H9 (cell line): ENCODE measurements around the gene DLG2. TPM values are rescaled to one million over a fixed set of nuclear protein-coding genes. Genes with fewer than 3 reads are reported as not detected.

ENCODE experiments used
- DNase-seq: peaks from one replicate; pipeline ENCODE4 v3.0.0-alpha.2; 2017
- H2AFZ ChIP-seq: one replicate; pipeline ENCODE4 v1.6.1; 2013; ENCODE audit warnings: mild to moderate bottlenecking, low read length, control low read depth, moderate library complexity
- H2AK5ac ChIP-seq: 2 replicates; pipeline ENCODE4 v1.6.1; 2013; ENCODE audit warnings: low read length, control low read depth, mixed read lengths; ENCODE audit not compliant: insufficient read length
- H2BK120ac ChIP-seq: one replicate; pipeline ENCODE4 v1.6.1; 2013; ENCODE audit warnings: low read depth, mild to moderate bottlenecking, low read length, control low read depth, inconsistent platforms; ENCODE audit not compliant: poor library complexity, severe bottlenecking
- H2BK12ac ChIP-seq: 2 replicates; pipeline ENCODE4 v1.6.1; 2013; ENCODE audit warnings: low read length, control low read depth, mixed read lengths, low read depth; ENCODE audit not compliant: insufficient read length
- H2BK15ac ChIP-seq: 2 replicates; pipeline ENCODE4 v1.6.1; 2013; ENCODE audit warnings: low read depth, low read length, control low read depth
- H2BK20ac ChIP-seq: one replicate; pipeline ENCODE4 v1.6.1; 2013; ENCODE audit warnings: low read depth, mild to moderate bottlenecking, low read length, control low read depth, inconsistent platforms; ENCODE audit not compliant: poor library complexity, severe bottlenecking
- H2BK5ac ChIP-seq: 2 replicates; pipeline ENCODE4 v1.6.1; 2013; ENCODE audit warnings: low read length, control low read depth, mixed read lengths; ENCODE audit not compliant: insufficient read length
- H3K14ac ChIP-seq: 2 replicates; pipeline ENCODE4 v1.6.1; 2013; ENCODE audit warnings: low read length, control low read depth; ENCODE audit not compliant: insufficient read depth
- H3K18ac ChIP-seq: 2 replicates; pipeline ENCODE4 v1.6.1; 2013; ENCODE audit warnings: low read depth, mild to moderate bottlenecking, mixed read lengths, low read length, control low read depth; ENCODE audit not compliant: insufficient read length
- H3K23ac ChIP-seq: 2 replicates; pipeline ENCODE4 v1.6.1; 2013; ENCODE audit warnings: low read length, control low read depth, mixed read lengths, low read depth; ENCODE audit not compliant: insufficient read length
- H3K23me2 ChIP-seq: 2 replicates; pipeline ENCODE4 v1.6.1; 2013; ENCODE audit warnings: low read depth, mild to moderate bottlenecking, mixed read lengths, low read length, control low read depth; ENCODE audit not compliant: insufficient read length, poor library complexity, severe bottlenecking
- H3K27ac ChIP-seq: 2 replicates; pipeline ENCODE4 v1.5.1; 2013; ENCODE audit warnings: low read length, control low read depth, mixed read lengths, low read depth; ENCODE audit not compliant: insufficient read length
- H3K27me3 ChIP-seq: 2 replicates; pipeline ENCODE4 v1.6.1; 2013; ENCODE audit warnings: low read length, control low read depth, inconsistent platforms; ENCODE audit not compliant: insufficient read depth
- H3K4ac ChIP-seq: 2 replicates; pipeline ENCODE4 v1.6.1; 2013; ENCODE audit warnings: low read depth, mild to moderate bottlenecking, control low read depth, inconsistent platforms, low read length, moderate library complexity
- H3K4me1 ChIP-seq: 2 replicates; pipeline ENCODE4 v1.6.1; 2013; ENCODE audit warnings: low read length, control low read depth, inconsistent platforms; ENCODE audit not compliant: insufficient read depth
- H3K4me2 ChIP-seq: 2 replicates; pipeline ENCODE4 v1.6.1; 2013; ENCODE audit warnings: low read length, control low read depth, mixed read lengths; ENCODE audit not compliant: insufficient read length, insufficient read depth
- H3K56ac ChIP-seq: 2 replicates; pipeline ENCODE4 v1.6.1; 2013; ENCODE audit warnings: low read depth, mild to moderate bottlenecking, mixed read lengths, low read length, control low read depth; ENCODE audit not compliant: insufficient read length
- H3K79me1 ChIP-seq: 2 replicates; pipeline ENCODE4 v1.6.1; 2013; ENCODE audit warnings: low read depth, mild to moderate bottlenecking, moderate library complexity, low read length, control low read depth, inconsistent platforms; ENCODE audit not compliant: insufficient read depth, poor library complexity, severe bottlenecking
- H3K79me2 ChIP-seq: 2 replicates; pipeline ENCODE4 v1.6.1; 2013; ENCODE audit warnings: low read length, control low read depth, inconsistent platforms; ENCODE audit not compliant: insufficient read depth
- H3K9ac ChIP-seq: 2 replicates; pipeline ENCODE4 v1.6.1; 2013; ENCODE audit warnings: low read length, control low read depth, mixed read lengths; ENCODE audit not compliant: insufficient read length; ENCODE audit errors: extremely low read depth
- H3K9me3 ChIP-seq: one replicate; pipeline ENCODE4 v1.6.1; 2013; ENCODE audit warnings: low read depth, low read length, inconsistent platforms; ENCODE audit not compliant: control insufficient read depth
- H3T11ph ChIP-seq: one replicate; pipeline ENCODE4 v1.6.1; 2013; ENCODE audit warnings: mild to moderate bottlenecking, low read length, control low read depth, inconsistent platforms
- H4K20me1 ChIP-seq: one replicate; pipeline ENCODE4 v1.6.1; 2013; ENCODE audit not compliant: control insufficient read depth, insufficient read length, insufficient read depth
- H4K5ac ChIP-seq: 2 replicates; pipeline ENCODE4 v1.6.1; 2013; ENCODE audit warnings: low read depth, mild to moderate bottlenecking, mixed read lengths, low read length, control low read depth; ENCODE audit not compliant: insufficient read length
- H4K8ac ChIP-seq: replicated peaks from 2 replicates; pipeline ENCODE4 v1.6.1; 2013; ENCODE audit warnings: low read length, control low read depth, mixed read lengths, low read depth; ENCODE audit not compliant: insufficient read length
- H4K91ac ChIP-seq: 2 replicates; pipeline ENCODE4 v1.6.1; 2013; ENCODE audit warnings: low read depth, mild to moderate bottlenecking, moderate library complexity, mixed read lengths, low read length, control low read depth; ENCODE audit not compliant: insufficient read length
- H3K27ac Mint-ChIP-seq, 3 experiments: 2 replicates in 2 of 3; 3 replicates in 1 of 3; pipeline ENCODE4 v1.8.0; 2020 to 2021; ENCODE audit warnings: mixed read lengths in 3 of 3, mild to moderate bottlenecking in 1 of 3, moderate library complexity in 1 of 3
- H3K27me3 Mint-ChIP-seq: 2 replicates; pipeline ENCODE4 v1.8.0; 2021; ENCODE audit warnings: low read depth, mild to moderate bottlenecking, moderate library complexity, mixed read lengths
- H3K36me3 Mint-ChIP-seq, 3 experiments: 2 replicates in 2 of 3; 3 replicates in 1 of 3; pipeline ENCODE4 v1.8.0; 2020 to 2021; ENCODE audit warnings: low read depth in 3 of 3, mixed read lengths in 3 of 3; ENCODE audit not compliant: insufficient read depth in 1 of 3
- H3K4me1 Mint-ChIP-seq, 2 experiments: 2 replicates each; pipeline ENCODE4 v1.8.0; 2020; ENCODE audit warnings: mixed read lengths in 2 of 2
- H3K4me3 Mint-ChIP-seq, 2 experiments: 2 replicates in 1 of 2; 3 replicates in 1 of 2; pipeline ENCODE4 v1.8.0; 2020 to 2021; ENCODE audit warnings: mild to moderate bottlenecking in 2 of 2, mixed read lengths in 2 of 2, moderate library complexity in 1 of 2
- H3K9me3 Mint-ChIP-seq, 2 experiments: 2 replicates in 1 of 2; 3 replicates in 1 of 2; pipeline ENCODE4 v1.8.0; 2020; ENCODE audit warnings: mild to moderate bottlenecking in 2 of 2, mixed read lengths in 2 of 2, moderate library complexity in 1 of 2
- WGBS: extraction: QIAGEN DNeasy Blood & Tissue Kit; methylation state at CpG from one replicate; pipeline ENCODE4 v1.1.7; 2013; ENCODE audit warnings: missing lambda C conversion rate, low lambda C conversion rate, mixed read lengths; ENCODE audit not compliant: insufficient read length; ENCODE audit errors: extremely low coverage; 5-methylcytosine and 5-hydroxymethylcytosine counted together
- total RNA-seq: library from RNA; stranded (reverse); gene quantifications from 2 replicates; pipeline ENCODE4 v1.2.1, GENCODE V29; 2021
- TF ChIP-seq, protein P1 (sequence below): fragments of 200-600 bp; sonication (generic); conservative IDR thresholded peaks from 3 replicates; pipeline ENCODE4 v1.8.0; 2021; ENCODE audit warnings: antibody characterized with exemption, mild to moderate bottlenecking

Gene DLG2
- total RNA-seq, 1 experiment from 2014 or later = 8.0 TPM

DNA sequence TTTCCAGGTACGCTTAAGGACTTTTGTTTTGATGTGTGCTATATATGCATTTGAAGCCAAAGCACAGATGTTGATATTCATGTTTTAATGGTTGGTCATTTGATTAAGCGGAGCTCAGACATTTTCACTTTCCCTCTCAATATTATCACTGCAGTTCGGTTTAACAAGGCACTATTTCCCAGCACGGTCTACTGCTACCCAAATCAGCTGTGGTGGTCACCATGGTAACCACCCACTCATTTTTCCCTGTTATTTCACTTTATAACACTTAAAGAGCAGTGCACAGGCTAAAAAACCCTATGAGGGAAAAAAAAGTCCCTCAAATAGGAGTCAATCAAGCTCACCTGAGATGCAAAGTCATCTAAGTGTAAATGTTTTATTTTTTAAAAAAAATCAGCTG lies 1901.4 kb downstream of the DLG2 start:
- peak overlapping the region; percentile 85 for H3K27ac ChIP-seq
- Mint-ChIP-seq H3K4me1 (peaks cover 48 to 51% of the 10 kb centered on the region in 2 experiments), H3K36me3 (no peaks in the 10 kb centered on the region), H3K27me3 (no peaks in the 10 kb centered on the region), H3K9me3 (no peaks in the 10 kb centered on the region), H3K27ac (peak overlapping the region; percentile 83 to 100 (median 93); a peak in 5 of 7 replicates), H3K4me3 (peak overlapping the region; percentile 51 to 82)
- TF ChIP-seq, protein P1, sequence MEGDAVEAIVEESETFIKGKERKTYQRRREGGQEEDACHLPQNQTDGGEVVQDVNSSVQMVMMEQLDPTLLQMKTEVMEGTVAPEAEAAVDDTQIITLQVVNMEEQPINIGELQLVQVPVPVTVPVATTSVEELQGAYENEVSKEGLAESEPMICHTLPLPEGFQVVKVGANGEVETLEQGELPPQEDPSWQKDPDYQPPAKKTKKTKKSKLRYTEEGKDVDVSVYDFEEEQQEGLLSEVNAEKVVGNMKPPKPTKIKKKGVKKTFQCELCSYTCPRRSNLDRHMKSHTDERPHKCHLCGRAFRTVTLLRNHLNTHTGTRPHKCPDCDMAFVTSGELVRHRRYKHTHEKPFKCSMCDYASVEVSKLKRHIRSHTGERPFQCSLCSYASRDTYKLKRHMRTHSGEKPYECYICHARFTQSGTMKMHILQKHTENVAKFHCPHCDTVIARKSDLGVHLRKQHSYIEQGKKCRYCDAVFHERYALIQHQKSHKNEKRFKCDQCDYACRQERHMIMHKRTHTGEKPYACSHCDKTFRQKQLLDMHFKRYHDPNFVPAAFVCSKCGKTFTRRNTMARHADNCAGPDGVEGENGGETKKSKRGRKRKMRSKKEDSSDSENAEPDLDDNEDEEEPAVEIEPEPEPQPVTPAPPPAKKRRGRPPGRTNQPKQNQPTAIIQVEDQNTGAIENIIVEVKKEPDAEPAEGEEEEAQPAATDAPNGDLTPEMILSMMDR = no peak
- no peak overlapping the region for H3K18ac ChIP-seq
- no peaks in the 10 kb centered on the region for H3K27me3 ChIP-seq
- no peak overlapping the region for H3K56ac ChIP-seq
- H3K9me3 ChIP-seq = no peaks in the 10 kb centered on the region
- no peaks in the 10 kb centered on the region for H3K79me2 ChIP-seq
- H4K5ac ChIP-seq = no peak overlapping the region
- peaks cover 4% of the 10 kb centered on the region for H3K23me2 ChIP-seq
- no peaks in the 10 kb centered on the region for H3K79me1 ChIP-seq
- H3T11ph ChIP-seq = no peak overlapping the region
- no peak for DNase-seq
- H2AFZ ChIP-seq = no peak overlapping the region
- no CpG with 5 or more reads among the region's 4 CpGs for WGBS
- no peak overlapping the region for H3K23ac ChIP-seq
- H2AK5ac ChIP-seq = no peak overlapping the region
- H3K4ac ChIP-seq = no peak overlapping the region
- peak overlapping the region; percentile 86 for H3K4me2 ChIP-seq
- peaks cover 2% of the 10 kb centered on the region for H4K20me1 ChIP-seq
- no peak overlapping the region for H4K8ac ChIP-seq
- no peak overlapping the region for H3K14ac ChIP-seq
- no peak overlapping the region for H2BK120ac ChIP-seq
- no peak overlapping the region for H2BK12ac ChIP-seq
- peaks cover 10% of the 10 kb centered on the region for H3K4me1 ChIP-seq
- H4K91ac ChIP-seq = no peak overlapping the region
- no peak overlapping the region for H2BK15ac ChIP-seq
- H2BK20ac ChIP-seq = no peak overlapping the region
- no peak overlapping the region for H2BK5ac ChIP-seq
- no peak overlapping the region for H3K9ac ChIP-seq
